ENCODE results near the gene CBLIF.
"Not testable (repeated sequence)": the region's sequence is repeated elsewhere in the genome, so short reads cannot be mapped to it uniquely, and the experiment has no call there.

The CBLIF gene

GRCh38 chr11:59845399-59845798 is at the start of gene CBLIF:
Gene CBLIF (minus strand): TSS chr11:59845499. CDS start chr11:59845453, 46 bp downstream.
- no peak for DNase-seq

GRCh38 chr11:59894616-59895015 is 49.3 kb upstream of the CBLIF start:
- DNase-seq: no peak

GRCh38 chr11:59891781-59892181 is 46.5 kb upstream of the CBLIF start:
- no peak for DNase-seq

- not testable (repeated sequence) for DNase-seq
These were observed 41.9 kb upstream of the CBLIF start for GRCh38 chr11:59887156-59887555.

- no peak for DNase-seq
These were observed 38.3 kb upstream of the CBLIF start for GRCh38 chr11:59883597-59883996.

- no peak for DNase-seq
These were observed 34.3 kb upstream of the CBLIF start for GRCh38 chr11:59879567-59879966.

GRCh38 chr11:59878575-59878974 is 33.3 kb upstream of the CBLIF start, which contains the start of gene OOSP3:
Gene OOSP3 (plus strand): TSS chr11:59878782. CDS start chr11:59878809, 27 bp downstream.
- no peak for DNase-seq

- DNase-seq: no peak
These were observed 32.5 kb upstream of the CBLIF start for GRCh38 chr11:59877784-59878183.

GRCh38 chr11:59877325-59877724 is 32.0 kb upstream of the CBLIF start:
- DNase-seq: no peak

- DNase-seq: no peak
These were observed 30.7 kb upstream of the CBLIF start for GRCh38 chr11:59875856-59876519.

- DNase-seq: no peak
These were observed 26.8 kb upstream of the CBLIF start for GRCh38 chr11:59872076-59872475.

- DNase-seq: no peak
These were observed 22.6 kb upstream of the CBLIF start for GRCh38 chr11:59867946-59868345.

GRCh38 chr11:59866836-59867235 is 21.5 kb upstream of the CBLIF start:
- no peak for DNase-seq

- no peak for DNase-seq
These were observed 21.1 kb upstream of the CBLIF start, which contains the start of gene TCN1 for GRCh38 chr11:59866397-59866796. Gene TCN1 (minus strand): TSS chr11:59866487. CDS start chr11:59866470, 17 bp downstream.

- DNase-seq: no peak
These were observed 19.7 kb upstream of the CBLIF start for GRCh38 chr11:59865031-59865430.

GRCh38 chr11:59862252-59862651 is 17.0 kb upstream of the CBLIF start:
- no peak for DNase-seq

- DNase-seq: no peak
These were observed 14.4 kb upstream of the CBLIF start for GRCh38 chr11:59859673-59860072.

- DNase-seq: no peak
These were observed 12.4 kb upstream of the CBLIF start for GRCh38 chr11:59857439-59858434.

GRCh38 chr11:59854871-59855270 is 9.6 kb upstream of the CBLIF start:
- no peak for DNase-seq

- DNase-seq: not testable (repeated sequence)
These were observed 6.1 kb upstream of the CBLIF start for GRCh38 chr11:59851416-59851815.

- DNase-seq: not testable (repeated sequence)
These were observed 4.3 kb upstream of the CBLIF start for GRCh38 chr11:59849551-59849950.

- no peak for DNase-seq
These were observed 3.8 kb upstream of the CBLIF start for GRCh38 chr11:59849129-59849528.

- not testable (repeated sequence) for DNase-seq
These were observed 3.1 kb upstream of the CBLIF start for GRCh38 chr11:59848439-59848838.

- DNase-seq: no peak
These were observed 2.3 kb upstream of the CBLIF start for GRCh38 chr11:59847626-59848025.
